Amniotic epithelial cell (primary cell): ENCODE data around the gene ACTL7A.
"Not testable (repeated sequence)": the region's sequence is repeated elsewhere in the genome, so short reads cannot be mapped to it uniquely, and the experiment has no call there.

Experiments
- DNase-seq: peaks from one replicate; pipeline ENCODE4 v3.0.0-alpha.2; 2010; ENCODE audit warnings: low read depth

The ACTL7A gene

GRCh38 chr9:108848296-108848695 lies 13.8 kb upstream of the ACTL7A start:
- DNase-seq = not testable (repeated sequence)

DNA sequence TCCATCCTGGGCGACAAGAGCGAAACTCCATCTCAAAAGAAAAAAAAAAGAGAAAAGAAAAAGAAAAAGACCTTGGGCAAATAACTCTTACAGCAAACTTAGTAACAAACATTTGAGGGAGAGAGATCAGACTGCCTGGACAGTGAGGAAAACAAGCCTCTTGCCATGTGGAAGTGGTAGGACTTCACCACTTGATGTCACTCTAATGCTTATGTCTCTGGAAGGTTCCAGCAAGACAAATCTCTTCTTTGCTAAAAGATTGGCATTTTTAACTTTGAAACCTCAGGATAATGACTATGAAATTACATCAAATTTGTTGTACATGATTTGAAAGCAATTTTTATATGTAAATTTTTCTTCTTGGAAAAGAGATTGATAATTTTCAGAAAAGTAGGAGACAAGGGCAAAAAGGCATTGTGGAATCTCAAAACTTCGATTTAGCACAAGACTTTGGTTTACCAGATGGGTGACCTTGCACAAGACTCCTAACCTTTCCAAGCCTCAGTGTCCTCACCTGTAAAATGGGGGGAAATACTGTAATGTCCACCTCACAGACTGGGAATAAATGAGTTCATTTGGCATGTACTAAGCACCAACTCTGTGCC lies 11.7 kb upstream of the ACTL7A start:
- DNase-seq = peak; percentile 54

GRCh38 chr9:108851138-108851537 lies 10.9 kb upstream of the ACTL7A start:
- DNase-seq = no peak

GRCh38 chr9:108852079-108852478 lies 10.0 kb upstream of the ACTL7A start:
- no peak for DNase-seq

DNA sequence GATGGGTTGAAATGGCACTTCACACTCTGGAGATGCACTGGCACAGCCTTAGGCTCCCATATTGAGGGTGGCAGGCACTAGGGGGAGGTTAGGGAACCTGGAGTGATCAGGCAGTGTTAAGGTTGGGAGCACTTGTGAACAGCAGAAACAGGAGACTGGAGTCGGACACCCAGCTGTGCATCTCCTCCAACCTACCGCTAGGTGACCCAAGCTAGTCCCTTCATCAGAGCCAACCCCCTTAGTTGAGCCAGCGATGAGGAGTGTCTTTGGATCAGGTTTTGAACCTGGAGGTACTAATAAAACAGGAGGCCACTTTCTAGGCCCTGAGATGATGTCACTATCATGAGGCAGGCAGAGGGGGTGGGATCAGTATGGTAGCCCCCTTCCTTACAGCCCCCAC lies 8.0 kb upstream of the ACTL7A start:
- DNase-seq = no peak

DNA sequence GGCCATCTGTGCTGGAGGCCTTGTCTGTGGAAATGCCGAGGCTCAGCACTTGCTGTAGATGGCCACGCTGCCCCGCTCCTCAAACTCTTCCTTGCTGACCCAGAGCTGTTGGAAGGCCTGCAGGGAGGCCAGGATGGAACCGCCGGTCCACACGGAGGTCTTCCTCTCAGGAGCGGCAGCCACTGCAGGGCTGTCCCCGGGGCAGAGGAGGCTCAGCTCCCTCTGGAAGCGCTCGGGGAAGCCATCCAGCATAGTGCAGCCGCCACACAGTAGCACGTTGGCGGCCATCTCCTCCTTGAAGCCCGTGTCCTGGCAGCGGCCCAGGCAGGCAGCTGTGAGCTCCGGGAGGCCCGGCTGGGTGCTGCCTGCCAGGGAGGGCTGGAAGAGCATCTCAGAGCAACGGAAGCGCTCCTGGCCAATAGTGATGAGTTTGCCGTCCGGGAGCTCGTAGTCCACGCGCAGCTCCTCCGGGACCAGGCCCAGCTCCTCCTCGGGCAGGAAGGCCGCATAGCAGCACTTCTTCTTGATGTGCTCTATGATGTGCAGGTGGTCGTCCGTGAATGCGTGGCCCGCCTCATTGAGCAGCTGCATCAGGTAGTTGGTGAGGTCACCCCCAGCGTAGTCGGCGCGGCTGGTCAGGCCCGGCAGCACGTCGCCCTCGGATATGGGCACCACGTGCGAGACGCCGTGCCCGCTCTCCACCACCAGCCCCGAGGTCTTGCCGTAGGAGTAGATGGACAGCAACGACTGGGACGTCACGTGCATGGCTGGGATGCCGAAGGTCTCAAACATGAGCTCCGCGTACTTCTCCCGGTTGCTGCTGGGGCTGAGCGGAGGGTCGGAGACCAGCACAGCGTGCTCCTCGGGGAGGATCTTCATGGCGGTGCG lies 7.2 kb upstream of the ACTL7A start:
- DNase-seq = no peak

- DNase-seq = no peak
Observed at GRCh38 chr9:108855529-108855886, 6.6 kb upstream of the ACTL7A start.

DNA sequence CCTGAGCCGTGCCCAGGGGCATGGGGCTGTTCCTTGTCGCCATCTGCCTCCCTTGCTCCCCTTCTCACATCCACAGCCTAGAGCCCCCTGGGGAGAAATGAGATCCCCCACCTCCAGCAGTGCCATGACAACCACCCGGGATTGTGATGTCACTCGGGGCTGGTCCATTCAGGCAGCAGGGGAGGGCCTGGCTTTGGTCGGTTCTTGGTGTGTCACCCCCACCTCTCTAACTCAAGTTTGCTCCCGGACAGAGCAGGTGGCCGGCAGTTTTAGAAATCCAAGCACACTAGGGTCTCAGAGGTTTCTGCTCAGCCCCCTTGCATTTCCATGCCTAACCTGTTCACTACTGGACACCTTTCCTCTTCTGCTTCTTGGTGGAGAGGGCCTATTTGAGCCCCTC lies 6.2 kb upstream of the ACTL7A start, which contains the start of gene ACTL7B:
TSS of gene ACTL7B (minus strand) at position 99 of the 400 bp plus-strand sequence. CDS start at position 43, 56 bp downstream.
- no peak for DNase-seq

DNA sequence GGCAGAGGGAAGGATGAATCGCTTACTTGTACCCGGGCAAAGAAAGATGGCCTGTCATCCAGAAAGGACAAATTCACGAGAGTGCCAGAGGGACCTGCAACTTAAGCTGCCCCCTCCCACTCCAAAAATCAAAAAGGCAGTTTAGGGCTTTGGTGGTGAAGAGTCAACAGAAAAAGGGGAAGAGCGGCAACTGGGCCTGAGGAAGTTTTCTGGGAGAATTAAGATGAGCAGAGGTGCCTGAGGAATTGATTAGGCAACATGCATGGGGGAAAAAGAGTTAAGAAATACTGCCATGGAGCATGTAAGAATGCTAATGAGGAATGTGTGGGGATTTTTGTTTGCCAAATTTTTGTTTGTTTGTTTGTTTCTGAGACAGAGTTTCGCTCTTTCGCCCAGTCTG lies 4.5 kb upstream of the ACTL7A start:
- DNase-seq = no peak

DNA sequence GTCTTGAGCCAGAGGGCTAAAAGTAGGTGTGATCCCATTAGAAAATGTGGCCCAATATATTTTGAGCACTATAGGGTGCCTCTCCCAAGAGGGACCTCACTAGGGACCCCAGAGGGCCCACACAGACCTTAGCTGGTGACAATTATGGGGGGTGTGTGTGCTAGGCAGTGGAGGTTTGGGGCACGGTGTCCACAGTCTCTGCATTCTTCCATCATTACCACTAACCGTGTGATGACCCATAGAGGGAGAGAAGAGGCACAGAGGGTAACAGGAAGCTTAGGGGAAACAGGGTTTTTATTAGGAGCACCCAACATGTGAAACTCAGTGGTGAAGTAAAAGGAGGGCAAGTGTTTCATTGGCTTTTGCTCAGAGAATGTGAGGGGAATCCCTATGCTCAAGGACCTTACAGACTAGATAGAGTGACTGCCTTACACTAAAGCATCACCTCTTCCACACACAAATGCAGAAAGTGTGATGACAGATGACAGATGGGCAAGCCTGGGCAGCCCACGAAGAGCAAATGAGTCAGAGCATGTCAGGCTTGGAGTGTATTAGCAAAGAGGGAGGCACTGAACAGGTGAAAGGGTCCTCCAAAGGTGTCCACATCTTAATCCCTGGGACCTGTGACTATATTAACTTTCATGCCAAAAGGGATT lies 2.5 kb upstream of the ACTL7A start:
- DNase-seq = peak; percentile 33

GRCh38 chr9:108860354-108860753 lies 1.7 kb upstream of the ACTL7A start:
- DNase-seq = peak; percentile 11

GRCh38 chr9:108860764-108861163 lies 1.3 kb upstream of the ACTL7A start:
- no peak for DNase-seq

GRCh38 chr9:108861464-108861863 lies 602 bp upstream of the ACTL7A start:
- DNase-seq = no peak

GRCh38 chr9:108863891-108864290 lies 1.8 kb downstream of the ACTL7A start:
- no peak for DNase-seq

DNA sequence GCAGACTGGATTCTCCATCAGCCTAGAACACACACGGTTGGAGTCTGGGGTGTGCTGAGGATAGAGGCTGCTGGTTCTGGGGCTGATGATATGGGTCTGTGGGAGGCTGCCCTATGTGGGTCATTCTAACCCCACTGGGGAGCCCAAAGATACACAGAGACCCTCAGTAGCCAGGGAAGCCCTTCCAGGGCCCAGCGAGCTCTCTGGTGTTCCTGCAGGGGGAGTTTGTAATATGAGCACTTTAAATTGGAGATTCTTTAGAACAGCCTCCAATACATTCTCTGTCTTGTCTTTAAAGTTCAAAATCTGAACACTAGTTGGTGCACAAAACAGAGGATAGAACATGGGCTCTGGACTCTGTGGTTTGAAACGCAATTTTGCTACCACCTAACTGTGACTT lies 2.4 kb downstream of the ACTL7A start:
- DNase-seq = no peak

DNA sequence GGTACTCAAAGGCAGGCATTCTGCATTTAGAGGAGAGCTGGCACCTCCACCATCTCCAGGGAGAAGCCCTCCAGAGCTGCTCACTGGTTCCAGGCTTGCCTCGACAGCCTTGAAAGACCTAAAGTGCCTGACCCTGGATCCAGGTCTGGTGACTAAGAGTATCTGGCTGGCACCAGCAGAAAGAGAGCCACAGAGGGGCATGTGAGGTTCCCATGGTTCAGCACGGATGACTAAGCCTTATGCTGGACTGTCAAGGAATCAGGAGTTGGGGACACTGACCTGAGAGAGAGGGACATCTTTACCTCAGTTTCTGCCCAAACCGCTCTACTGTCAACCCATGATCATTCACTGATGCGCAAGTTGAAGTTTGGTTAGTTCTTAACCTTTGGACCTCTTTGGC lies 3.0 kb downstream of the ACTL7A start:
- DNase-seq = no peak

- no peak for DNase-seq
Observed at GRCh38 chr9:108866001-108866420, 3.9 kb downstream of the ACTL7A start.

DNA sequence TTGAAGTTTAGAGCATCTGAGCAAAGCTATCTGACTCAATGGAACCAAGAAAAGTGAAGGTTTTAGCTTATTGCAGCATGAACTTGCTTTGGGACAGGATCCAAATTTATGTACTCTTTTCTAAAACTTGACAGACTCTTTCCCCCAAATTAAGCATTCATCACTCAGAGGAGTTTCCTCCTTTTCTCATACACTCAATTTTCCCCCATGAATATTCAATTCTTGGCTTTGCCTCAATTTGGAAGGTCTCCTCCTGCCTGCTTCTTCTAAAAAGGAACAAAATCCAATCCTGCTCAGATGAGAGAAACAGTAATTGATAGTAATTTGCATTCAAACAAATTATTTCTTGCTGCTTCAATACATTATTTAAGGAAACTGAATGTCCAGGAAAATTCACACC lies 5.0 kb downstream of the ACTL7A start:
- DNase-seq = no peak

GRCh38 chr9:108867829-108868228 lies 5.8 kb downstream of the ACTL7A start:
- DNase-seq = no peak

DNA sequence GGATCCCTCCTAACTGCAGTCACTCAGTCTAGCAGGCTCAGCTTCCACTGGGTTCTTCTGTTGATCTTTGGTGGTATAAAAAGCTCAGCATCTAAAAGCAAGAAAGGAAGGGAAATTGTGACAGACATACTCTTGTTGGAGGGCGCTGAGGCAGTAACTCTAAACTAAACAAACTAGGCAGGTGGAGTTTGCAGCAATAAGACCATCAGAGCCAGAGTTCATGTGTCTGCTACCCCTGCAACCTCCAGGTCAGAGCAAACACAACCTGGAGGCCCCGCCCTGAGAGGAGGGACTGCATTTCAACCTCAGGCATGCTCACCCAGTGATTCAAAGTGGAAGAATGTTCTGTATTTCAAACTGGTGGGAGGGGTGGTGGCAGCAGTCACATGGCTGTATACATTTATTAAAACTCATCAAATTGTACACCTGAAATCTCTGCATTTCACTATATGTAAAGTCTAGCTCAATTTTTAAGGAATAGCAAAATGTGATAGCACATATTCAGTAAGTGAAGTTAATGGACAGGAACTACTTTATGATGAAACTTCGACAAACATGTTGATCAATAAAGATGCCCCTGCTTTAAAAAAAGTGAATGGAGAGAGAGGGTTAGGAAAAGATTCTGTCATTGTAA lies 7.1 kb downstream of the ACTL7A start:
- DNase-seq = peak; percentile 74

- no peak for DNase-seq
Observed at GRCh38 chr9:108874058-108874788, 12.2 kb downstream of the ACTL7A start.

DNA sequence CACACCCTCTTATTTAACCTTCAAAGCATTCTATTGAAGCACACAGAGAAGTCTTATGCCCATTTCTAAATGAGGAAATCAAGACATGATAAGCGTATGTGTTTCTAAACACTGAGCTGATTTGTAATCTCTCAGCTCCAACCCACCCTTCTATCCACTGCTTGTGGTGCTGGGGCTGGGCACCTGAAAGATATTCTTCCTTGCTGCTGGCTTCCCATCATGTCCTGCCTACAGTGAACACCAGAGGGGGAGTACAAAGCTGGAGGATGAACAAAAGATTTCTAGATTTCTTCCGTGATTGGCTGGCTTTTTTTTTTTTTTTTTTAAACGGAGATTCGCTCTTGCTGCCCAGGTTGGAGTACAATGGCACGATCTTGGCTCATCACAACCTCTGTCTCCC lies 14.4 kb downstream of the ACTL7A start:
- DNase-seq = no peak
